Osteoblast (primary cell): ENCODE results near the gene SRSF6. TPM values are rescaled to one million over a fixed set of nuclear protein-coding genes. Genes with fewer than 3 reads are reported as not detected.

Source experiments
- DNase-seq: peaks from one replicate; pipeline ENCODE4 v3.0.0; 2011; ENCODE audit warnings: low spot score, mixed read lengths; ENCODE audit not compliant: insufficient read length; ENCODE audit errors: missing footprints
- H2AFZ ChIP-seq: 2 replicates; pipeline ENCODE4 v1.6.0; 2011; ENCODE audit warnings: mild to moderate bottlenecking, low read length
- H3K27ac ChIP-seq: 2 replicates; pipeline ENCODE4 v1.5.1; 2011; ENCODE audit warnings: mild to moderate bottlenecking, low read depth, low read length, moderate library complexity
- H3K27me3 ChIP-seq: 2 replicates; pipeline ENCODE4 v1.6.0; 2012; ENCODE audit warnings: mild to moderate bottlenecking, control low read depth, inconsistent platforms, low read length, moderate library complexity; ENCODE audit not compliant: insufficient read depth
- H3K36me3 ChIP-seq: 2 replicates; pipeline ENCODE4 v1.5.1; 2011; ENCODE audit warnings: mild to moderate bottlenecking, low read length, control low read depth, moderate library complexity; ENCODE audit not compliant: insufficient read depth
- H3K4me1 ChIP-seq: 2 replicates; pipeline ENCODE4 v1.5.1; 2011; ENCODE audit warnings: mild to moderate bottlenecking, low read length, control low read depth, moderate library complexity; ENCODE audit not compliant: insufficient read depth
- H3K4me2 ChIP-seq: 2 replicates; pipeline ENCODE4 v1.6.0; 2011; ENCODE audit warnings: mild to moderate bottlenecking, low read length; ENCODE audit not compliant: insufficient read depth
- H3K4me3 ChIP-seq: fragments of 200-600 bp; sonication (generic); 3 replicates; pipeline ENCODE4 v1.5.1; 2012; ENCODE audit warnings: mild to moderate bottlenecking, low read length, inconsistent platforms; ENCODE audit not compliant: insufficient read depth
- H3K79me2 ChIP-seq: 2 replicates; pipeline ENCODE4 v1.6.0; 2012; ENCODE audit warnings: mild to moderate bottlenecking, low read length, control low read depth, inconsistent platforms; ENCODE audit not compliant: insufficient read depth
- H3K9me3 ChIP-seq: 2 replicates; pipeline ENCODE4 v1.5.1; 2011; ENCODE audit warnings: low read depth, low read length, control low read depth
- H4K20me1 ChIP-seq: 2 replicates; pipeline ENCODE4 v1.6.0; 2012; ENCODE audit warnings: mild to moderate bottlenecking, low read length, control low read depth; ENCODE audit not compliant: insufficient read depth
- CTCF ChIP-seq: IDR thresholded peaks from 2 replicates; pipeline ENCODE4 v1.5.1; 2011; ENCODE audit warnings: mild to moderate bottlenecking, low read depth, low read length, moderate library complexity; ENCODE audit errors: extremely low read depth
- total RNA-seq: library from RNA; depleted of rRNA; stranded (reverse); fragments of >200 nt; gene quantifications from 2 replicates; pipeline ENCODE4 v1.2.3, GENCODE V29; 2012

SRSF6 gene
- total RNA-seq, 1 donor, result 81.1 TPM

- peaks cover 16% of the 10 kb centered on the region for H3K4me1 ChIP-seq
- H3K27me3 ChIP-seq, result peaks cover 7% of the 10 kb centered on the region
- peak overlapping the region; percentile 99 for H3K4me2 ChIP-seq
- H3K27ac ChIP-seq, result peak overlapping the region; percentile 97
- no peaks in the 10 kb centered on the region for H3K9me3 ChIP-seq
- H3K79me2 ChIP-seq, result peaks cover 41% of the 10 kb centered on the region
- H2AFZ ChIP-seq, result peak overlapping the region; percentile 97
- peak; percentile 98 for DNase-seq
- H3K4me3 ChIP-seq, result peak overlapping the region; percentile 86
- peaks cover 32% of the 10 kb centered on the region for H4K20me1 ChIP-seq
- TF ChIP-seq CTCF, result no peak
- H3K36me3 ChIP-seq, result peaks cover 32% of the 10 kb centered on the region
Observed at GRCh38 chr20:43456809-43457639, 672 bp upstream of the SRSF6 start.

GRCh38 chr20:43458422-43458924 lies 777 bp downstream of the SRSF6 start:
- Histone ChIP-seq H4K20me1 (peaks cover 46% of the 10 kb centered on the region), H3K4me2 (peak overlapping the region; percentile 100), H3K79me2 (peaks cover 54% of the 10 kb centered on the region), H3K27me3 (peaks cover 3% of the 10 kb centered on the region), H3K4me3 (peak overlapping the region; percentile 86), H3K9me3 (no peaks in the 10 kb centered on the region), H3K36me3 (peaks cover 46% of the 10 kb centered on the region), H2AFZ (peak overlapping the region; percentile 97), H3K4me1 (peaks cover 16% of the 10 kb centered on the region), H3K27ac (peak overlapping the region; percentile 97)
- no peak for TF ChIP-seq CTCF
- DNase-seq, result no peak

- no peaks in the 10 kb centered on the region for H3K9me3 ChIP-seq
- no peak for TF ChIP-seq CTCF
- peak overlapping the region; percentile 86 for H3K4me3 ChIP-seq
- peaks cover 61% of the 10 kb centered on the region for H3K79me2 ChIP-seq
- H3K36me3 ChIP-seq, result peaks cover 54% of the 10 kb centered on the region
- no peak overlapping the region for H2AFZ ChIP-seq
- H3K27ac ChIP-seq, result peak overlapping the region; percentile 64
- no peaks in the 10 kb centered on the region for H3K27me3 ChIP-seq
- DNase-seq, result no peak
- peaks cover 54% of the 10 kb centered on the region for H4K20me1 ChIP-seq
- peak overlapping the region; percentile 100 for H3K4me2 ChIP-seq
- H3K4me1 ChIP-seq, result peaks cover 16% of the 10 kb centered on the region
Observed at GRCh38 chr20:43459022-43459942, 1.6 kb downstream of the SRSF6 start.
